ENCODE measurements around the gene LUC7L.
A peak's percentile ranks its signal among the peaks of the same experiment; 100 is the strongest.
"Not testable (repeated sequence)": the region's sequence is repeated elsewhere in the genome, so short reads cannot be mapped to it uniquely, and the experiment has no call there.

Gene LUC7L

GRCh38 chr16:211631-212180, 17.5 kb downstream of the LUC7L start:
- WGBS: 98% methylated on average over 14 of the region's 14 CpGs

GRCh38 chr16:209359-209758, 19.9 kb downstream of the LUC7L start:
- H2BK5ac ChIP-seq (ENCODE audit: low read depth, low read length, poor library complexity, severe bottlenecking); H3K9me3 ChIP-seq (ENCODE audit: control insufficient read depth, low read length); H3K4ac ChIP-seq (ENCODE audit: low read depth in 1 of 2, low read length in 2 of 2); H3K4me3 ChIP-seq (ENCODE audit: insufficient read depth in 1 of 2, low read depth in 1 of 2, low read length in 2 of 2); H3K23ac ChIP-seq (ENCODE audit: low read length in 2 of 2); H3K27ac ChIP-seq (ENCODE audit: low read length, poor library complexity, severe bottlenecking); H3K14ac ChIP-seq (ENCODE audit: low read length in 2 of 2); H4K8ac ChIP-seq (ENCODE audit: low read length); H3K4me2 ChIP-seq (ENCODE audit: low read length, poor library complexity, severe bottlenecking); H2BK120ac ChIP-seq (ENCODE audit: low read depth, low read length); H3K9ac ChIP-seq (ENCODE audit: low read length); H3K4me1 ChIP-seq (ENCODE audit: control insufficient read depth, insufficient read depth, low read depth, low read length); H2AK5ac ChIP-seq (ENCODE audit: low read length, severe bottlenecking); H2AFZ ChIP-seq (ENCODE audit: low read depth, low read length); H3K18ac ChIP-seq (ENCODE audit: low read depth in 1 of 2, low read length in 2 of 2); H3K27me3 ChIP-seq (ENCODE audit: control insufficient read depth in 1 of 2, insufficient read depth in 1 of 2, low read length in 2 of 2); H2BK12ac ChIP-seq (ENCODE audit: low read length in 2 of 2); H2BK15ac ChIP-seq (ENCODE audit: low read depth, poor library complexity, severe bottlenecking); H4K91ac ChIP-seq (ENCODE audit: low read length): not testable (repeated sequence)
- WGBS: 97% methylated on average over 3 of the region's 4 CpGs
- Histone ChIP-seq H3K79me1 (replicated peaks; ENCODE audit: low read length, poor library complexity, severe bottlenecking) (peaks cover 19% of the 10 kb centered on the region), H3K36me3 (ENCODE audit: control insufficient read depth in 1 of 2, insufficient read depth in 2 of 2, low read depth in 1 of 2, low read length in 2 of 2) (peaks cover 65 to 85% of the 10 kb centered on the region in 2 experiments)
- peak; percentile 46 for DNase-seq

More at GRCh38 chr16:211631-212180, 17.5 kb downstream of the LUC7L start:
- H2AFZ ChIP-seq (ENCODE audit: low read depth, low read length); H3K9me3 ChIP-seq (ENCODE audit: control insufficient read depth, low read length); H3K4me3 ChIP-seq (ENCODE audit: insufficient read depth in 1 of 2, low read depth in 1 of 2, low read length in 2 of 2); DNase-seq; H2BK120ac ChIP-seq (ENCODE audit: low read depth, low read length); H3K4me2 ChIP-seq (ENCODE audit: low read length, poor library complexity, severe bottlenecking); H2BK5ac ChIP-seq (ENCODE audit: low read depth, low read length, poor library complexity, severe bottlenecking); H4K8ac ChIP-seq (ENCODE audit: low read length); H2BK12ac ChIP-seq (ENCODE audit: low read length in 2 of 2); H3K4me1 ChIP-seq (ENCODE audit: control insufficient read depth, insufficient read depth, low read depth, low read length); H2BK15ac ChIP-seq (ENCODE audit: low read depth, poor library complexity, severe bottlenecking); H2AK5ac ChIP-seq (ENCODE audit: low read length, severe bottlenecking); H3K18ac ChIP-seq (ENCODE audit: low read depth in 1 of 2, low read length in 2 of 2); H3K23ac ChIP-seq (ENCODE audit: low read length in 2 of 2); H3K4ac ChIP-seq (ENCODE audit: low read depth in 1 of 2, low read length in 2 of 2); H3K27ac ChIP-seq (ENCODE audit: low read length, poor library complexity, severe bottlenecking); H3K27me3 ChIP-seq (ENCODE audit: control insufficient read depth in 1 of 2, insufficient read depth in 1 of 2, low read length in 2 of 2); H3K9ac ChIP-seq (ENCODE audit: low read length); H3K14ac ChIP-seq (ENCODE audit: low read length in 2 of 2): not testable (repeated sequence)
- Histone ChIP-seq H3K36me3 (ENCODE audit: control insufficient read depth in 1 of 2, insufficient read depth in 2 of 2, low read depth in 1 of 2, low read length in 2 of 2) (peaks cover 69 to 83% of the 10 kb centered on the region in 2 experiments), H4K91ac (ENCODE audit: low read length) (peak overlapping the region; percentile 2), H3K79me1 (replicated peaks; ENCODE audit: low read length, poor library complexity, severe bottlenecking) (peaks cover 21% of the 10 kb centered on the region)

DNA sequence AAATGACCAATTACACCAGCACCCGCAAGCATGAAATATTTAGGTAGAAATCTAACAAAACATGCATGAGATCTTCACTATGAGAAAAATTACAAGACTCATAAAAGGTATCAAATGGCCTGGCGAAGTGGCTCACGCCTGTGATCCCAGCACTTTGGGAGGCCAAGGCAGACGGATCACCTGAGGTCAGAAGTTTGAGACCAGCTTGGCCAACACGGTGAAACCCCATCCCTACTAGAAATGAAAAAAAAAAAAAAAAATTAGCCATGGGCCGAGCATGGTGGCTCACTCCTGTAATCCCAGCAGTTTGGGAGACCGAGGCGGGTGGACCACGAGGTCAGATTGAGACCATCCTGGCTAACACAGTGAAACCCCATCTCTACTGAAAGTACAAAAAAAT, 25.2 kb downstream of the LUC7L start:
- WGBS: 96% methylated on average over 9 of the region's 9 CpGs
- not testable (repeated sequence) for H2BK5ac ChIP-seq (ENCODE audit: low read depth, low read length, poor library complexity, severe bottlenecking); H3K4me1 ChIP-seq (ENCODE audit: control insufficient read depth, insufficient read depth, low read depth, low read length); H3K9ac ChIP-seq (ENCODE audit: low read length); H3K27me3 ChIP-seq (ENCODE audit: control insufficient read depth in 1 of 2, insufficient read depth in 1 of 2, low read length in 2 of 2); H2BK12ac ChIP-seq (ENCODE audit: low read length in 2 of 2); H3K14ac ChIP-seq (ENCODE audit: low read length in 2 of 2); H3K4me3 ChIP-seq (ENCODE audit: insufficient read depth in 1 of 2, low read depth in 1 of 2, low read length in 2 of 2); H2AFZ ChIP-seq (ENCODE audit: low read depth, low read length); H3K9me3 ChIP-seq (ENCODE audit: control insufficient read depth, low read length); H4K8ac ChIP-seq (ENCODE audit: low read length); H3K18ac ChIP-seq (ENCODE audit: low read depth in 1 of 2, low read length in 2 of 2); H3K23ac ChIP-seq (ENCODE audit: low read length in 2 of 2); H2BK15ac ChIP-seq (ENCODE audit: low read depth, poor library complexity, severe bottlenecking); H3K4ac ChIP-seq (ENCODE audit: low read depth in 1 of 2, low read length in 2 of 2); H3K27ac ChIP-seq (ENCODE audit: low read length, poor library complexity, severe bottlenecking); H4K91ac ChIP-seq (ENCODE audit: low read length); H3K4me2 ChIP-seq (ENCODE audit: low read length, poor library complexity, severe bottlenecking); H2AK5ac ChIP-seq (ENCODE audit: low read length, severe bottlenecking); H2BK120ac ChIP-seq (ENCODE audit: low read depth, low read length); DNase-seq
- Histone ChIP-seq H3K79me1 (replicated peaks; ENCODE audit: low read length, poor library complexity, severe bottlenecking) (peaks cover 19% of the 10 kb centered on the region), H3K36me3 (ENCODE audit: control insufficient read depth in 1 of 2, insufficient read depth in 2 of 2, low read depth in 1 of 2, low read length in 2 of 2) (peaks cover 62 to 75% of the 10 kb centered on the region in 2 experiments)

DNA sequence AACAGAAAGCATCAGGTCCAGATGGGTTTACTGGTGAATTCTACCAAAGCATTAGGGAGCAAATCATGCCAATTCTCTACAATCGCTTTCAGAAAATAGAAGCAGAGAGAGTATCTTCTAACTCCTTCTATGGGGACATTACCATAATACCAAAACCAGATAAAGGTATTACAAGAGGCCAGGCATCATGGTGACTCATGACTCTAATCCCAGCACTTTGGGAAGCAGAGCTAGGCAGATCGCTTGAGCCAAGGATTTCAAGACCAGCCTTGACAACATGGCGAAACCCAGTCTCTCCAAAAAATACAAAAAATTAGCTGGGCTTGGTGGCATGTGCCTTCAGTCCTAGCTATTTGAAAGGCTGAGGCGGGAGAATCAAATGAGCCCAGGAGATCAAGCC, 26.0 kb downstream of the LUC7L start:
- H3K4me1 ChIP-seq (ENCODE audit: control insufficient read depth, insufficient read depth, low read depth, low read length): peaks cover 9% of the 10 kb centered on the region

More for the DNA sequence above, 26.0 kb downstream of the LUC7L start:
- Histone ChIP-seq H3K4ac (ENCODE audit: low read depth in 1 of 2, low read length in 2 of 2) (no peak overlapping the region), H3K9ac (ENCODE audit: low read length) (no peak overlapping the region), H3K14ac (ENCODE audit: low read length in 2 of 2) (no peak overlapping the region), H2BK120ac (ENCODE audit: low read depth, low read length) (no peak overlapping the region), H3K27ac (ENCODE audit: low read length, poor library complexity, severe bottlenecking) (no peak overlapping the region), H3K79me1 (replicated peaks; ENCODE audit: low read length, poor library complexity, severe bottlenecking) (peaks cover 22% of the 10 kb centered on the region), H2AFZ (ENCODE audit: low read depth, low read length) (no peak overlapping the region), H2BK15ac (ENCODE audit: low read depth, poor library complexity, severe bottlenecking) (no peak overlapping the region), H3K4me3 (ENCODE audit: insufficient read depth in 1 of 2, low read depth in 1 of 2, low read length in 2 of 2) (no peak overlapping the region), H2BK5ac (ENCODE audit: low read depth, low read length, poor library complexity, severe bottlenecking) (no peak overlapping the region), H2BK12ac (ENCODE audit: low read length in 2 of 2) (no peak overlapping the region), H2AK5ac (ENCODE audit: low read length, severe bottlenecking) (no peak overlapping the region), H3K27me3 (ENCODE audit: control insufficient read depth in 1 of 2, insufficient read depth in 1 of 2, low read length in 2 of 2) (no peaks in the 10 kb centered on the region), H3K36me3 (ENCODE audit: control insufficient read depth in 1 of 2, insufficient read depth in 2 of 2, low read depth in 1 of 2, low read length in 2 of 2) (peaks cover 66 to 77% of the 10 kb centered on the region in 2 experiments), H3K18ac (ENCODE audit: low read depth in 1 of 2, low read length in 2 of 2) (no peak overlapping the region), H4K91ac (ENCODE audit: low read length) (no peak overlapping the region), H4K8ac (ENCODE audit: low read length) (no peak overlapping the region), H3K9me3 (ENCODE audit: control insufficient read depth, low read length) (no peaks in the 10 kb centered on the region), H3K23ac (ENCODE audit: low read length in 2 of 2) (no peak overlapping the region), H3K4me2 (ENCODE audit: low read length, poor library complexity, severe bottlenecking) (no peak overlapping the region)
- DNase-seq: no peak
- over 99% methylated on average over 4 of the region's 4 CpGs for WGBS

All from mesenchymal stem cell (in vitro differentiated cells and primary cell).